HG02642 (cell line): ENCODE results near the gene THSD4.
"Not testable (repeated sequence)": the region's sequence is repeated elsewhere in the genome, so short reads cannot be mapped to it uniquely, and the experiment has no call there.

Experiments used
- ATAC-seq: cut with Tn5 transposase; IDR thresholded peaks from one replicate; pipeline ENCODE4 v1.9.1; 2021; ENCODE audit warnings: mild to moderate bottlenecking; ENCODE audit not compliant: unreplicated experiment, poor library complexity

Gene THSD4

DNA sequence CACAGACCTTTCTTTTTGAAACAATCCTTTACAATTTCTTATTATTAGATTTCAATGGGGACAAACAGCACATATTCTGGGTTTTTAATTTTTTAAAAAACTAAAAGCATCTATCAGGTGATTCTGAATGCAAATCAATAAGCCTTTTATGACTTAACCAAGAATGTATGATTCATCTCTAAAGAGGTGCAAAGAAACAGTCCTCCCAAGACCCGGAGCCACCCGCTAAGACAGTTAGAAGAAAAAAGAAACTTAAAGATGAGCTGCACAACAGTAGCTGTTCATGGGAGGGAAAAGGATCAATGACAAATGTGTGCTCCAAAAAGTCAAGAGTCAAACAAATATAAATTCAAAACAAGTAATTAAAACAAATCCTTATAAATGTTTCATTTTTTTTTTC, 319.5 kb downstream of the THSD4 start:
- no peak for ATAC-seq

DNA sequence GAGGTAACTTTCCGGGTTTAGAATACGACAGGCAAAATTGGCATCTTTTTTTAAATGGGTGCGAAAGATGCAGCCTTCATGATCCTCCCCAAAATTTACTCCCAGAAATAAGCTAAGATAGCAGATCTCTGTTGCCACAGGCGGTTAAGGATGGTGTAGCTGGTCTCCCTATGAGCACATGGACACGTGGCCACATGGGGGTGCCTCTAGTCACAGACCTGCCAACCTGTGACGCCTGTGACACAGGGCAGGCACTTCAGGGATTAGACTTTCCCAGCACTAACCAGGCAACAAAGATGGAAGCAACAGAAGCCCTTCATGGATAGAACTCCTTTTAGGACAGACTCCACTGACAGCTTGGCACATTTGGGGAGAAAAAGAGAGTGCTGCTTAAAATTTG, 320.3 kb downstream of the THSD4 start:
- no peak for ATAC-seq

DNA sequence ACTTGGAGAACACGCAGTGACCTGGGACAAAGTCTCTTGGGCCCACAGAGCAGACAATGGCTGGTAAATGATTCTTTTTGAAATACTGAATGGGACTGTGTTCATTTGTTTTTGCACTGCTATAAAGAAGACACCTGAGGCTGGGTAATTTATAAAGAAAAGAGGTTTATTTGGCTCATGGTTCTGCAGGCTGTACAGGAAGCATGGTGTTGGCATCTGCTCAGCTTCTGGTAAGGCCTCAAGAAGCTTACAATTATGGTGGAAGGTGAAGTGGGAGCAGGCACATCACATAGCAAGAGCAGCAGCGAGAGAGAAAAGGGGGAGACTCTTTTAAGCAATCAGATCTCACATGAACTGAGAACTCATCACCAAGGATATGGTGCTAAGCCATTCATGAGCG, 321.6 kb downstream of the THSD4 start:
- ATAC-seq, result no peak

DNA sequence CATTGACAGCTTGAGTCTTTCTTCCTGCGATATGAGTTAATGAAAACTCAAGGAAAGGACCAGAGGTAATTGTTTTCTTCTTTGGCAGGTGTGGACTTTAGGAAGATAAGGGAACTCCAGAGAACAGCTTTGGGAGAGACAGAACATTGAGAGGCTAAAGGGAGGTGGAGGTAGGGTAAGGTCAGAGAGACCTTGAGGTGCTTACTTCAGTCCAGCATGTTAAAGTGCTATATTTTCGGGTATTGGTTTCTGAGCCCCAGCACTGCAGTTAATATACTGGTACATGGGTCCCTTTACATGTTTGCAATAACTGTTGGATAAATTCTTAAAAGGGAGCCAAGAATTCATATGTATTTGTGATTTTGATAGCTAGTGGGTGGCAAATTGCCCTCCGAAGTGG, 322.1 kb downstream of the THSD4 start:
- ATAC-seq, result no peak

DNA sequence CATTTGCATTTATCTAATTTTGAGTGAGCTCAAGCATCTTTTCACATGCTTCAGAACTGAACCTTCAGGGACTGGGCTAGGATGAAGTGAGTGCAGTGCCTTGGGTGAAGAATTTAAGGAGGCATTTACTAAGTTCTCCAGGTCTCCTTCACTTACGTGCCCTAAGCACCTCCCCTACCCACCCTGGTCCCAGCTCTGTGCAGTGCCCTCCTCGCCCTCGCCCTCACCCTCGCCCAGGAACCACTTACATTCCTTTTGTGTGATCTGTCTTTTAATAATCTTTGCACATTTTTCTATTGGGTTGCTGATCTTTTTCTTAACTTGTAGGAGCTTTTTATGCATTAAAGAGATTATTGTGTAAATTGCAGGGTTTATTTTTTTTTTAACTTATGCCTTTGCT, 322.6 kb downstream of the THSD4 start:
- ATAC-seq, result no peak

DNA sequence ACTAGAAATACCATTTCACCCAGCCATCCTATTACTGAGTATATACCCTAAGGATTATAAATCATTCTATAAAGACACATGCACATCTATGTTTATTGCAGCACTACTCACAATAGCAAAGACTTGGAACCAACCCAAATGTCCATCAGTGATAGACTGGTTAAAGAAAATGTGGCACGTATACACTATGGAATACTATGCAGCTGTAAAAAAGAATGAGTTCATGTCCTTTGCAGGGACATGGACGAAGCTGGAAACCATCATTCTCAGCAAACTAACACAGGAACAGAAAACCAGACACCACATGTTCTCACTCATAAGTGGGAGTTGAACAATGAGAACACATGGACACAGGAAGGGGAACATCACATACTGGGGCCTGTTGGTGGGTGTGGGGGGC, 324.2 kb downstream of the THSD4 start:
- ATAC-seq, result not testable (repeated sequence)

DNA sequence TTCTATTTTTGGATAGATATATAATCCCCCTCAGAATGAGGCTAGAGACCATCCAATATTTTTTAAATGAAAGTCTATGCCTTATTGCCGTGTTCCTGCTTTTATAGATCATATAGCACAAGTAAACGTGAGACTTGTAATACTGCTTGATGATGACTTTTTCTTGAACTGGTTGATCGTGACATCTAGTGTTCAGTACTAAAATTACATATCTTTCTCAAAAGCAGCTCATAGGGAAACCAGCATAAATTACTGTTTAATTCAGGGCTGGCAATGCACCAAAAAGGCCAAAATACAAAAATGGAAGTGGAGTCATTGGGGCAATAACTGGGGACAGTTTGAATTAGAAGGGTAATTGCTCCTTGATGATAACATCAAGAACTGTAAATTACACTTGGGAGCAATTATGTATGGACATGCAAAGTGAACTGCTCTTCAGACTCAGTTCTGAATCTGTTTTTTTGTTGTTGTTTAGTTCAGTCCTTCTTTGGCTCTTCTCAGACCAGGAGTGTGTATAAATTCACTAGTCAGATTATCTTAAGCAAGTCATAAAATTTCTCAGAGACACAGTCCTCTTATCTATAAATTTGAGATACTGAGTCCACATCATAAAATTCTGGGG, 325.3 kb downstream of the THSD4 start:
- no peak for ATAC-seq

DNA sequence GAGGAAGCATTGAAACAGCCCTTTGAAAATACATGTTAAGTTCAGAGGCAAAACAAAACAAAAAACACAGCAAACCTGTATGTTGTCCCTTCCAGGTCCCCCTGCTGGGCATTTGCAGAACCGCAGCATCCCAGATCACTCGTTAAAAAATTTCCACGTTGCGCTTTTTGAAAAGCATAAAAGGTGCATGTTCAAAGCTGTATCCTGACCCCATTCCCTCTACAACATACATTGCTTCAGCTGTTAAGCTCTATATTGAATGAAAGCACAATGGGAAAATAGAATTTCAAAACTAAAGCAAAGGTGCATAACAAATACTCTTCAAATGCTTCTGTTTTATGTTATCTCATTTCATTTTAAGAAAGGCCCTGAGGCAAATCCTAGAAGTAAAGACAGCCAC, 328.3 kb downstream of the THSD4 start:
- ATAC-seq, result no peak

DNA sequence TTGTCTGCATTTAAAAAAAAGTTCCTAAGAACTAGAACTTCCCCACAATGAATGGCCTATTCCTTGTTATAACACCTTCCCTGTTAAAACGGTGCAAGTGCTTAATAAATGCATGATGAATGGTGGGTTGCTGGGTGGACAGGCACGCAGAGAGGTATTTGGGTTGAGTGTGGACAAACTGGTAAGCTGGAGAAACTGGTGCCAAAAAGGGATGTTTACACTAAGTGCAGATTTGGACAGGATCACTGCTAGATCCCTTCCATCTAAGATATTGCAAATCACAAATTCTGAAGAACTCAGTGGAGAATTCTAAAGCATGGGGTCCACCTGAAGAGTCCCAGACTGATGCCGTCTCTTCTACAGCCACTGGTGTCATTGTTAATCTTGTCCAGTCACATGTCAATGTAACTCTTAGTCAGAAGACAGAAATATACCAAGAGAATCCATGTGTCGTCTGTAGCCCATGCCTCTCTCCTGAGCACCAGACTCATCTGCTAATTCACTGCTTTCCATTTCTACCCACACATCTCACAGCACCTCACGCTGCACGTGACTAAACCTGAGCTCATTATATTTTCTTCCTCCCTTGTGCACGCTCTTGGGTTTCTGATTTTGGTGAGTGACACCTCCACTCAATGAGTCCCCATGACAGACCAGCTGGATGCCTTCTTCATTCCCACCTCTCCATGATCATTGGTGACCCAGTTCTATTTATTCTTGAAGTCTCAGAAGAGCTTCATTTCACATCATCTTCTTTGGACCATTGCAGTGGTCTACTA, 328.9 kb downstream of the THSD4 start:
- no peak for ATAC-seq

DNA sequence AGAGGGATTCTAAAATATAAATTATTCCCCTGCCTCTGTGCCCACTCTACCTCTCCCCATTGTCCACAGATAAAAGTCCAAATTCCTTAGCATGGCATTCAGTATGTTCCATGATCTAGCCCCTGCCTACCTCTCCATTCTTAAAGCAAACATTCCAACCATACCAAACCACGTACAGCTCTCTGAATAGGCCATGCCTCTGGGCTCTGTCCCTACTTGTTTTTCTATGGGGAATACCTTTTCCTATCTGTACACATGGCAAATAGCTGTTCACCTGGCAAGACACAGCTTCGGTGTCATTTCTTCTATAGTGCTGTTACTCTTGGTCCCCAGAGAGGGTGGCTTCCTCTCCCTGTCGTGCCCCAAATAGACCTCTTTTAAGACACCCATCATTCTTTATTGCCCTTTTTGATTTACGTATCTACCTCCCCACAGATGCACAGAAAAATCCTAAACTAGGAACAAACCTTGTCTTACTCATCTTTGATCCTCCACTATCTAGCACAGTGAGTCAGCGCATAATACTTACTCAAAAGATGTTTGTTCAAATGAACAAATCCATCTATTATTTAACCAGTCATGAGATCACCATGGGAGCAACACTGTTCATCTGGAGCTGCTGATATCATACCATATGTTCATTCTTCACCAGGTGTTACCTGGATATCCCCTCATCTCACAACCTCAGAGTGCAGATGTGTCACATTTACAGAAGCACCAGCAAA, 329.8 kb downstream of the THSD4 start:
- no peak for ATAC-seq

DNA sequence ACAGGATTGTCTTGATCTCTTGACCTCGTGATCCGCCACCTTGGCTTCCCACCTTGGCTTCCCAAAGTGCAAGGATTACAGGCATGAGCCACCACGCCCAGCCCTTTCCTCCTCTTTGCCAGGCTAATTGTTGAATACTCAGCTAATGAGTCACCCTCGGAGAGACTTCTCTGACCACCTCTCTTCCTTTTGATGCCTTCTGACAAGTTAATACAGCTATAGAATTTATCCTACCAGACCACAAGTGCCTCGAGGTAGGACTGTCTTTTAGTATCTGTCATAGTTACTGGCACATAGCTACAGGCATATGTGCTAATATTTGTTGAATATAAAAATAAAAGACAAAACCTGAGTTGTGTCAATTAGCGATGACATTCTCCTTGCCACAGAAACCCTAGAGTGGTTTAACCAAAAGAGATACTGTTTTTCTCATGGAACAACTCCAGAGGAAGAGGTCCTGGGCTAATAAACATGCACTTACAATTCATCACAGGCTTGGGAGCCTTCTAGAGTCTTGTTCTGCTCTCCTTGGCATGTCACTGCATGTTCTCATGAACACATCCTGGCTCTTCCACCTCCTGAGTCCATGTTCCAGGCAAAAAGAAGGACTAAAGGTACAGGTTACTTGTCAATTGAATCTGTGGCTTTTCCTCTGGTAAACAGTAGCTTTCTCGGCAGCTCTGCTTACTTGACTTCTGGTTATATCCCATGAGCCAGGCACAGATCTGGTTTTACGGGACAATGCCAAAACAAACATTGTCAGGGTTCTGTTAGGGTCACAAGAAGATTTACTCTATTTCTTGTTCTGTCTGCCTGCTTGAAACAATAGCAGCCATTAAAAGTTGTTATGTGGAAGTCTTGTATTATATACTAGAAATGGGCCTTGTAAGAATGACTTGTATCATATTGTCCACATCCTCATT, 332.3 kb downstream of the THSD4 start:
- no peak for ATAC-seq

DNA sequence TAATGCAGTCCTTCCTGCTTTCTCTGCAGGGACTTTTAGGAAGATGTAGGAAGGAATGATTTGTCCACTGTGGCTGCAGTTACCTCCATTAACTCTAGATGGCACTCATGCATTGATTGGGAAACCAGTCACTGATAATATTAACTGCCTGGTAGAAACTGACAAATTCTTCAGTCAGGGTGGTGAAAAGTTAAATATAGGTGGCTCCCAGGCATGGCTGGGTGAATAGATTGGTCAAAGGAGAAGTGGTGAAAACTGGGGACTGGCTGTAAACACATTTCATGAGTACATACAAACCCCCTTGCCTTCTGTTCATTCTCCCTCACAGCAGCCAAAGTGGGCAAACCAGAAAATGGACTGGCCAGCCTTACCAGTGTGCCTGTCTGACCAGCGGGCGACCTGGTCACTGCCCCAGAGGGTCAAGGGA, 333.4 kb downstream of the THSD4 start:
- no peak for ATAC-seq

DNA sequence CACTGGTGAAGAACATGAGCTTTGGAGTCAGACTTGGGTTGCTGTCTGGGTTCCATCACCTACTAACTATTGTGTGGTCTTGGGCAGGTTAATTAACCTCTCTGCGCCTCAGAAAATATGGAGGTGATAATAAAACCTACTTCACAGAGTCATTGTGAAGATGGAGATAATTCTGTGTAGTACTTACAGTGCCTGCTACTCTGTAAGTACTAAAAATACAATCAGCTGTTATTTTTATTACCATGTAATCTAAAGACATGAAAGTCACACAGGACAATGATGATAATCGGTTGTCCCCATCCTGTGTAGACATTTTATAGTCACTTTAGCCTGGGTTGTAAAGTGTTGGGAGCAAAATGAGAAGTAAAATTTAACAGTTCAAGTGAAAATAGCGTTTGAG, 334.1 kb downstream of the THSD4 start:
- no peak for ATAC-seq

DNA sequence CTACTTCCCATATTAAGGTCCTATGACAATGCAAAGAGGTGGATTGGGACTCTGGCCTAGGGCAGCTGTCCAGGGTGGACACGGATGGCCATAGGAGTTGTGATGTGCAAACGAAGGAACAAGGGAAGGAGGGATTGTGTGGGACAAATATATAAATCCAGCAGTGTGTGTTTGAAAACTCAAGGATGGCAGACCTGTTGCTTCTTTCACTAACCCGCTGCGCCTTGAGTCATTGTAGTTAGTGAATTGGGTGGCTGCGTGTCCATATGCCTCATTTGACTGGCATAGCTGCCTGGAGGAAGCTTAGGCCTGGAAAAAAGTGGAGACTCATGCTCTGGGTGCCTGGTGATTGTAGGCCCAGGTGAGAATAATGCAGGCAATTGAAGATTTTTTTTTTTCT, 334.7 kb downstream of the THSD4 start:
- no peak for ATAC-seq

DNA sequence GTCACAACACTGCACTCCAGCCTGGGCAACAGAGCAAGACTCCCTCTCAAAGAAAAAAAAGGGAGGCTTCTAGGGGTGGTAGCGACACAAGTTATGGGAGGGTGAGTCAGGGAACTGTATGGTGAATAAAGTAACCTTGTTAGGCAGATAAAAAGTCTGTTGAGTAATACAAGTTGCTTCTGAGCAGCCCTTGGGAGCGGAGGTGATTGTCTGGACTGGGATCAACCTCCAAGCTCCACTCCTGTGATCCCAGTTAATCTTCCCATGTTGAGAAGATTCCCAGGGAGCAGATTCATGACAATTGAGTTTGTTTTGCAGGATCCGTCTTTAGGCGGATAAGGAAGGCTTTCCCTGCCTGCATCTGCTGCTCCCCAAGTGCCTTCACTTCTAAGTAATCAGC, 335.9 kb downstream of the THSD4 start:
- ATAC-seq, result no peak

DNA sequence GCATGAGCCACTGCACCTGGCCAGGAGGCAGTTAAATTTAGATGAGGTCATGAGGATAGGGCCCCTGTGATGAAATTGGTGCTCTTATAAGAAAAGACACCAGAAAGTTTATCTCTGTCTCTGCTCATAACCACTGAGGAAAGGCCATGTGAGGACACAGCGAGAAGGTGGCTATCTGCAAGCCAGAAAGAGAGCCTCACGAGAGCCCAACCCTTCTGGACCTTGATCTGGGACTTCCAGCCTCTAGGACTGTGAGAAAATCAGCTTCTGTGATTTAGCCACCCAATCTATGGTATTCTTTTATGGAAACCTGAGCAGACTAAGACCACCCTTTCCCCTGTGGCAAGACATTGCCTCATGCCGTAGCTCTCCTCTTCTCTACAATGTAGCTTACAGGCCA, 337.6 kb downstream of the THSD4 start:
- no peak for ATAC-seq

DNA sequence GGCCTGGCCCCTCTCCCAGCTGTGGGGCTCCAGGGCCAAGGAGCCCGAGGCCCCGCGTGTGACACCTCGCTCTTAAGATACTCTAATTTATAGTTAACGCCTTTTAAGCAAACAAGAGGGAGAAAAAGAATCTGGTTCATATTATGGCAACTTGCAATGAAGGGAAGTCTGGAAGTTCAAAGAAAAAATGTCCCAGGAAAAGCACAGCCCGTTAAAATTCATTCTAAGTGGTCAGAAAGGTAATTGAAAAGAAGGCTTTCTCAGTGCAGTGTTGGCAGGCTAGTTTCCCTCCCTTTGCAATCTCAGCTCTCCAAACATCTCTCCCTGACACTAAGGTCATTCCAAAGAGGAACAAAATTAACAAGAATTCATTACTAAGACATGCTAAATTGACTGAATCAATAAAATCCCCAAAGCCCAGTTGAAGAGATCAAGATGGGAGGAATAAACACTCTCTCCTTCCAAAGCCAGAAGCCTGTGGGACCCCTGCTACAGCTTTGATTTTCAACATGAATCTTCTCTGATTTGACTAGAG, 339.3 kb downstream of the THSD4 start:
- ATAC-seq, result no peak

DNA sequence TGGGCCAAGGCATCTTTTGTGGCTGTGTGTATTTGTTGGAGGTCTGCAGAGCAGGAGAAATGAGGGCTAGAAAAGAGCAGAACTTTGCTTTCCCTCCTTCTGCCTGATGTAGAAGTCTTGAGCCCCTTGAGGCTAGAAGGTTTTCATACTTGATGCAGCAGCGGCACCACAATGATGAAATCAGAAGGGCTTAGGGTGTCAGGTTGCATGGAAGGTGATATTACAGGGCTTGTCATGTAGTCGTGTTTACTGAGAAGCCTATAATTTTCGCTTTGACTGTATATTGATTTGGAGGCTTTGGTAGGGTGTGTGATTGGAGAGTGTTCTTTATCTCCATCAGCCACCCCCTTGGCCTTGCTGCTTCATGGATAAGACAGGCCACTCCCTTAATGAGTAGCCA, 339.8 kb downstream of the THSD4 start:
- no peak for ATAC-seq

DNA sequence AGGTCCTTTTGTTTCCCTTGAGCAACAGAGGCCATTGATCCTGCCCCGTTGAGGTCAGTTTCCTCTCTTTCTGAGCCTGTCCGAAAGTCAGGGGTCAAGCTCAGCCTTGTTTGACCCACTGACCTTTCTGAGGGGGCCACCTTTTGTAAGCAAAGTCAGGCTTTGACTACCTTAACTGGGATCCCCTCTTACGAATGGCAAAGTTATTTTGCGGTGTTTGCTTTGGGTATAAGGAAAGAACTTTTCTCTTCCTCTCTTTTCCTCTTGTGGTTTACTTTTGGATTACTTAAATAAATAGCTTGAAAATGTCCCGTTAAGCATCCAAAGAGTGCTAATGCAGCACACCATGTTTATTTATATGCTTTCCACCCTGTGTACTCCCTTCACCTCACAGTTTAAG, 340.6 kb downstream of the THSD4 start:
- ATAC-seq, result no peak

DNA sequence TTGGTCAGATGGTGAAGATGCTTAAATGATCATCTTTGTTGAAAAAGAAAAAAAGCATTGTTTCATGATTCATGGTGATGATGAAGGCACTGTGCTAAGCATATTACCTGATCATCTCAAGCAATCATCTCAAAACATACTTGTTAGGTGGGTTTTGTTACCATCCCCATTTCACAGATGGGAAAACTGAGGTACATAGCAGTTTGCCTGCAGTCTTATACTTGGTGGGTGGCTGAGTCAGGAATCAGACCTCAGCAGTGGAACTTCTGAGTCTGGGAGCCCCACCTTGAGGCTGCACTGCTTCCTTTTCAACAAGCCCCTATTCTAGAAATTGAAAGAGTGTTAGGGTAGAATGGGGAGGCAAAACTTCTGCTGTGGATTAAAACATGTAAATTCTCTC, 341.1 kb downstream of the THSD4 start:
- ATAC-seq, result no peak
